ENCODE data around the gene MARCHF7. TPM values are rescaled to one million over a fixed set of nuclear protein-coding genes. Genes with fewer than 3 reads are reported as not detected.

MARCHF7 gene
- polyA plus RNA-seq, 1 experiment: 76.1 TPM

DNA sequence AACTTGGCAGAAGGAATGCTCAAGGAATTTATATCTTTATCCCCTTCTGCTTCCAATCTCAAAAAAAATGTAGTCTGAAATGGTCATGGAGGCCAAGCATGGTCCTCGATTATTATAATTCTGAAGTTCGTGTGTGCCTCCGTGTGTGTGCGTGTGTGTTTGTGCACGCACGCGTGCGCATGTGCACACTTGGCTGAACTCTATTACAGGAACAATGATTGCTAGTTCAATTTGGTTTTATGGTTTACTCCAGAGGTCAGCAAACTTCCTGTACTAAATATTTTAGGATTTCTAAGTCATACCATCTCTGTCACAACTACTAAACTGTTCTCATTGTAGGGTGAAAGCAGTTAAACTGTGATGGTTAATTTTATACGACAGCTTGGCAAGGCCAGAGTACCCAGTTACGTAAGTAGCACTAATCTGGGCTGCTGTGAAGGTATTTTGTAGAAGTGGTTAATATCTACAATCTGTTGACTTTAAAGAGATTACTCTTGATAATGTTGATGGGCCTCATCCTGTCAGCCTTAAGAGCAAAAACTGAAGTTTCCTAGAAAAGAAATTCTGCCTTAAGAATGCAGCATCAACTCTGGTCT is 5.8 kb upstream of the MARCHF7 start:
- TF ChIP-seq, protein P1, sequence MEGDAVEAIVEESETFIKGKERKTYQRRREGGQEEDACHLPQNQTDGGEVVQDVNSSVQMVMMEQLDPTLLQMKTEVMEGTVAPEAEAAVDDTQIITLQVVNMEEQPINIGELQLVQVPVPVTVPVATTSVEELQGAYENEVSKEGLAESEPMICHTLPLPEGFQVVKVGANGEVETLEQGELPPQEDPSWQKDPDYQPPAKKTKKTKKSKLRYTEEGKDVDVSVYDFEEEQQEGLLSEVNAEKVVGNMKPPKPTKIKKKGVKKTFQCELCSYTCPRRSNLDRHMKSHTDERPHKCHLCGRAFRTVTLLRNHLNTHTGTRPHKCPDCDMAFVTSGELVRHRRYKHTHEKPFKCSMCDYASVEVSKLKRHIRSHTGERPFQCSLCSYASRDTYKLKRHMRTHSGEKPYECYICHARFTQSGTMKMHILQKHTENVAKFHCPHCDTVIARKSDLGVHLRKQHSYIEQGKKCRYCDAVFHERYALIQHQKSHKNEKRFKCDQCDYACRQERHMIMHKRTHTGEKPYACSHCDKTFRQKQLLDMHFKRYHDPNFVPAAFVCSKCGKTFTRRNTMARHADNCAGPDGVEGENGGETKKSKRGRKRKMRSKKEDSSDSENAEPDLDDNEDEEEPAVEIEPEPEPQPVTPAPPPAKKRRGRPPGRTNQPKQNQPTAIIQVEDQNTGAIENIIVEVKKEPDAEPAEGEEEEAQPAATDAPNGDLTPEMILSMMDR (IDR thresholded peaks at IDR 0.05; ENCODE audit: low read depth, low read length): no peak
- Histone ChIP-seq H3K4me3 (ENCODE audit: low read depth, low read length) (no peak overlapping the region), H3K27me3 (ENCODE audit: control insufficient read depth, insufficient read depth, low read length) (no peaks in the 10 kb centered on the region), H3K27ac (ENCODE audit: low read depth, low read length) (no peak overlapping the region), H3K9me3 (ENCODE audit: control insufficient read depth, insufficient read depth, low read length) (no peaks in the 10 kb centered on the region)
- ChIA-PET CTCF (no interaction called here), POLR2A (no interaction called here)
- no peak for DNase-seq (ENCODE audit: low read depth, low spot score)

DNA sequence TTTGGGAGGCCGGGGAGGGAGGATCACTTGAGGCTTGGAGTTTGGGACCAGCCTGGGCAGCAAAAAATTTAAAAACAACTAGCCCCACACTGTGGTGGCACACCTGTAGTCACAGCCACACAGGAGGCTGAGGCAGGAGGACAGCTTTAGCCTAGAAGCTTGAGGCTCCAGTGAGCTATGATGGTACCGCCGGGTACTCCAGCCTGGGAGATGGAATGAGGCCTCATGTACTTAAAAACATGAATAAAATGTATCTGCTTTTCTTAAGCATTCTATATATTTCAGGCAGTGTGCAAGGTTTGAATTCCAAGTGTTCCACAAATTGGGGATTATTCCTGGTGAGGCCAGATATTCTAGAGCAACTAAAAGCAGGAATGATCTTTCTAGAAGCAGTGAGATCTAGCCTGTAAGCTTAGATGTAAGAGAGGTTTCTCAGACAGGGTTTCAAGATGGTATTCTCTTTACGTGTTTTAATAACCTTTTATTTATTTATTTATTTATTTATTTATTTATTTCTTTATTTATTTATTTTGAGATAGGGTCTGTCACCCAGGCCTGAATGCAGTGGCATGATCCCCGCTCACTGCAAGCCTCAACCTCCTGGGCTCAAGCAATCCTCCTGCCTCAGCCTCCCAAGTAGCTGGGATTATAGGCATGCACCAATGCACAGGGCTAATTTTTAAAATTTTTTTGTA is 4.1 kb upstream of the MARCHF7 start:
- ChIA-PET POLR2A (no interaction called here), CTCF (interaction anchor here (0.9 kb wide), 1 partner anchor 166 kb away, joined by 3 read pairs; no protein-coding TSS in a partner anchor)
- Histone ChIP-seq H3K9me3 (ENCODE audit: control insufficient read depth, insufficient read depth, low read length) (peaks cover 4% of the 10 kb centered on the region; the same call in 1 of the 2 replicates), H3K27ac (ENCODE audit: low read depth, low read length) (no peak overlapping the region), H3K4me3 (ENCODE audit: low read depth, low read length) (no peak overlapping the region), H3K27me3 (ENCODE audit: control insufficient read depth, insufficient read depth, low read length) (no peaks in the 10 kb centered on the region)
- no peak for DNase-seq (ENCODE audit: low read depth, low spot score)
- TF ChIP-seq, protein P1 (IDR thresholded peaks at IDR 0.05; ENCODE audit: low read depth, low read length): no peak

DNA sequence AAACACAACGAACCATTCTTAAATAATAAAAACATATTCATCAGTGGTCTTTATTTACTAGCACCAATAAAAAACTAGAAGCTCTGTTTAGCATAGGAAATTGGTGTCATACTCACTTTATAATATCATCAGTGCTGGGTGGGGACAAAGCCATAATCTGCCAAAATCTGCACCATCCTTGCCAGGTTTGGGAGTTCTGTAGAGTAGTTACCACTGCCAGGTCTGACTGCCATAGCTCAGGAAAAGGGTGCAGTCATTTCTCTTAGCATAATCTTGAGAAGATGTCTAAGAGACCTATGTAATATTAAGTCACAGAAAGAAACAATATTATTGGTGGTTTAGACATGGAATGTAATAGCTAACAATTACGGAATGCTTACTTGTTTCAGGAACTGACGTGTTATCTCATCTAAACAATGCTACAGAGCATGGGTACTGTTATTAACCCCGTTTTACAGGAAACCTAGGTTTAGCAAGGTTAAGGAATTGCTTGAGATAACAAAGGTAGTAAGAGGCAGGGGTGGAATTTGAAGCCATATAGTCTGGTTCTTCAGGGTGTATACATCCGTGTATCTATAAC is 1.6 kb upstream of the MARCHF7 start:
- ChIA-PET POLR2A (interaction anchor here (0.8 kb wide), 1 partner anchor 94 kb away, joined by 4 read pairs; the partner anchor contains the start of gene BAZ2B), CTCF (no interaction called here)
- no peak for DNase-seq (ENCODE audit: low read depth, low spot score)
- H3K9me3 ChIP-seq (ENCODE audit: control insufficient read depth, insufficient read depth, low read length): peaks cover 4% of the 10 kb centered on the region; the same call in 1 of the 2 replicates
- no peaks in the 10 kb centered on the region for H3K27me3 ChIP-seq (ENCODE audit: control insufficient read depth, insufficient read depth, low read length)
- peak overlapping the region; percentile 11 for H3K4me3 ChIP-seq (ENCODE audit: low read depth, low read length)
- no peak overlapping the region for H3K27ac ChIP-seq (ENCODE audit: low read depth, low read length)
- TF ChIP-seq, protein P1 (IDR thresholded peaks at IDR 0.05; ENCODE audit: low read depth, low read length): no peak

DNA sequence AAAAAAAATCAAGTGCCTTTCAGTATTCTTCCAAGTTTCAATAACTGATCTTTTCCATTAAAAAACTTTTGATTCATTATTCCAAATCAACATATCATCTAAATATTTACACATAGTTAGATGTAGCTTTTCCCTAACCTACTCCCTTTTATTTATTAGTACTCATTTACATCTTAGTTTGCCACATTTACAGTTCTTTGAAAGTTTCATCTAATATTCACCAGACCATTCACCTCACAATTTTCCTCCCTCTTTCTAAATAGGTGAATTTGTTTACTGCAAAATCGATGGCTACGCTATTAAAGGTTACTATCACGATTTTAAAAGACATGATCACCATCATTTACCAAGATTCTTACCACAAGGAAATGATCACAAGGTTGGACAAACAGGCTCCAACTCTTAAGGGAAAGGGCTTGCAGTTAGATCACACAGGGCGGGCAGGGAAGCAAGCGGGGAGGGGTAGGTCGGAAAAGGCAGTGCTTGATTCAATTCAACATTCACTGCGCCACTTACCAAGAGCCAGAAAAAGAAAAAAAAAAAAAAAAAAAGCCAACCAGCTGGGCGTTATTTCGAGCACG is 654 bp upstream of the MARCHF7 start:
- peaks cover 4% of the 10 kb centered on the region; the same call in 1 of the 2 replicates for H3K9me3 ChIP-seq (ENCODE audit: control insufficient read depth, insufficient read depth, low read length)
- ChIA-PET POLR2A (interaction anchor here (0.6 to 2.4 kb wide), 16 partner anchors 8 to 562 kb away, joined by 3 to 46 read pairs (median 3); partner anchors contain the start of genes BAZ2B and WDSUB1), CTCF (interaction anchor here (0.6 to 1.3 kb wide), 4 partner anchors 10 to 1234 kb away, joined by 3 to 5 read pairs (median 4); no protein-coding TSS in a partner anchor)
- no peaks in the 10 kb centered on the region for H3K27me3 ChIP-seq (ENCODE audit: control insufficient read depth, insufficient read depth, low read length)
- peak overlapping the region; percentile 98 for H3K4me3 ChIP-seq (ENCODE audit: low read depth, low read length)
- TF ChIP-seq, protein P1 (IDR thresholded peaks at IDR 0.05; ENCODE audit: low read depth, low read length): no peak
- DNase-seq (ENCODE audit: low read depth, low spot score): no peak
- peak overlapping the region; percentile 75 for H3K27ac ChIP-seq (ENCODE audit: low read depth, low read length)

Measured in AG04450 (cell line).